ENCODE measurements around the gene RPA3.
"Not testable (repeated sequence)": the region's sequence is repeated elsewhere in the genome, so short reads cannot be mapped to it uniquely, and the experiment has no call there.

The RPA3 gene

GRCh38 chr7:7694542-7694941 is 23.9 kb downstream of the RPA3 start:
- no peak for DNase-seq (ENCODE audit: low spot score)

- no peak for DNase-seq (ENCODE audit: low spot score)
Measured at GRCh38 chr7:7693881-7694280, 24.5 kb downstream of the RPA3 start.

GRCh38 chr7:7688956-7689355 is 29.5 kb downstream of the RPA3 start:
- no peak for DNase-seq (ENCODE audit: low spot score)

GRCh38 chr7:7688310-7688709 is 30.1 kb downstream of the RPA3 start:
- DNase-seq (ENCODE audit: low spot score), result no peak

GRCh38 chr7:7687800-7688199 is 30.6 kb downstream of the RPA3 start:
- DNase-seq (ENCODE audit: low spot score), result no peak

- no peak for DNase-seq (ENCODE audit: low spot score)
Measured at GRCh38 chr7:7686811-7687508, 31.4 kb downstream of the RPA3 start.

- no peak for DNase-seq (ENCODE audit: low spot score)
Measured at GRCh38 chr7:7682861-7683260, 35.5 kb downstream of the RPA3 start.

GRCh38 chr7:7681936-7682329 is 36.5 kb downstream of the RPA3 start:
- no peak for DNase-seq (ENCODE audit: low spot score)

GRCh38 chr7:7681191-7681935 is 37.0 kb downstream of the RPA3 start:
- DNase-seq (ENCODE audit: low spot score), result no peak

- not testable (repeated sequence) for DNase-seq (ENCODE audit: low spot score)
Measured at GRCh38 chr7:7679640-7680039, 38.8 kb downstream of the RPA3 start.

- DNase-seq (ENCODE audit: low spot score), result no peak
Measured at GRCh38 chr7:7675686-7676085, 42.7 kb downstream of the RPA3 start.

- no peak for DNase-seq (ENCODE audit: low spot score)
Measured at GRCh38 chr7:7673240-7673550, 45.2 kb downstream of the RPA3 start.

GRCh38 chr7:7672545-7673239 is 45.7 kb downstream of the RPA3 start:
- no peak for DNase-seq (ENCODE audit: low spot score)

- no peak for DNase-seq (ENCODE audit: low spot score)
Measured at GRCh38 chr7:7671361-7671760, 47.0 kb downstream of the RPA3 start.

GRCh38 chr7:7670490-7670889 is 47.9 kb downstream of the RPA3 start:
- no peak for DNase-seq (ENCODE audit: low spot score)

GRCh38 chr7:7668706-7669105 is 49.7 kb downstream of the RPA3 start:
- no peak for DNase-seq (ENCODE audit: low spot score)

GRCh38 chr7:7667187-7667586 is 51.2 kb downstream of the RPA3 start:
- DNase-seq (ENCODE audit: low spot score), result no peak

- no peak for DNase-seq (ENCODE audit: low spot score)
Measured at GRCh38 chr7:7665031-7665430, 53.4 kb downstream of the RPA3 start.

- DNase-seq (ENCODE audit: low spot score), result no peak
Measured at GRCh38 chr7:7664291-7664690, 54.1 kb downstream of the RPA3 start.

- DNase-seq (ENCODE audit: low spot score), result no peak
Measured at GRCh38 chr7:7662527-7662926, 55.9 kb downstream of the RPA3 start.

GRCh38 chr7:7656459-7656858 is 61.9 kb downstream of the RPA3 start:
- DNase-seq (ENCODE audit: low spot score), result not testable (repeated sequence)

- DNase-seq (ENCODE audit: low spot score), result no peak
Measured at GRCh38 chr7:7654964-7655715, 63.3 kb downstream of the RPA3 start.
